ENCODE data around the gene BBX.

Gene BBX

DNA sequence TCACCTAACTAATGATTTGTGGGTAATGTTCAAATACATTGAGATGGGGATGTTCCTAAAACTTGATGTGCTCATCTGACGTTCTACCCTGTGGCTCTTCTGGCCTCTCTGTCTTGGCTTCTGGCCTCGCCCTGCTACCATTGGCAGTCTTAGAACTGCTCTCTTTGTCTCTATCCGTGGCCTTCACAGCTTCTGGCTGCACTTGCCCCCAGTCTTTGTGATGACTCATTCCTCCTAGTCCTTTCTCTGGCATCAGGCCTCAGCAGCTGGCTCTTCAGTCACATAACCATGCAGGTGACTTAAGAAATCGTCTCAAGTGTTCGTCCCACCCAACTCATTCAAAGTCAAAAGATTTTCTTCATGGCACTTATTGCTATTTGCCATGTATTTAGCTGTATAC lies 188.1 kb downstream of the BBX start:
- TF ChIP-seq, protein P1, sequence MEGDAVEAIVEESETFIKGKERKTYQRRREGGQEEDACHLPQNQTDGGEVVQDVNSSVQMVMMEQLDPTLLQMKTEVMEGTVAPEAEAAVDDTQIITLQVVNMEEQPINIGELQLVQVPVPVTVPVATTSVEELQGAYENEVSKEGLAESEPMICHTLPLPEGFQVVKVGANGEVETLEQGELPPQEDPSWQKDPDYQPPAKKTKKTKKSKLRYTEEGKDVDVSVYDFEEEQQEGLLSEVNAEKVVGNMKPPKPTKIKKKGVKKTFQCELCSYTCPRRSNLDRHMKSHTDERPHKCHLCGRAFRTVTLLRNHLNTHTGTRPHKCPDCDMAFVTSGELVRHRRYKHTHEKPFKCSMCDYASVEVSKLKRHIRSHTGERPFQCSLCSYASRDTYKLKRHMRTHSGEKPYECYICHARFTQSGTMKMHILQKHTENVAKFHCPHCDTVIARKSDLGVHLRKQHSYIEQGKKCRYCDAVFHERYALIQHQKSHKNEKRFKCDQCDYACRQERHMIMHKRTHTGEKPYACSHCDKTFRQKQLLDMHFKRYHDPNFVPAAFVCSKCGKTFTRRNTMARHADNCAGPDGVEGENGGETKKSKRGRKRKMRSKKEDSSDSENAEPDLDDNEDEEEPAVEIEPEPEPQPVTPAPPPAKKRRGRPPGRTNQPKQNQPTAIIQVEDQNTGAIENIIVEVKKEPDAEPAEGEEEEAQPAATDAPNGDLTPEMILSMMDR (IDR thresholded peaks at IDR 0.05; ENCODE audit: low read depth, low read length), result no peak
- no peak for DNase-seq (ENCODE audit: extremely low read depth, low read depth)

GRCh38 chr3:107716734-107717133 lies 194.0 kb downstream of the BBX start:
- DNase-seq (ENCODE audit: extremely low read depth, low read depth), result no peak
- TF ChIP-seq, protein P1 (IDR thresholded peaks at IDR 0.05; ENCODE audit: low read depth, low read length), result no peak

DNA sequence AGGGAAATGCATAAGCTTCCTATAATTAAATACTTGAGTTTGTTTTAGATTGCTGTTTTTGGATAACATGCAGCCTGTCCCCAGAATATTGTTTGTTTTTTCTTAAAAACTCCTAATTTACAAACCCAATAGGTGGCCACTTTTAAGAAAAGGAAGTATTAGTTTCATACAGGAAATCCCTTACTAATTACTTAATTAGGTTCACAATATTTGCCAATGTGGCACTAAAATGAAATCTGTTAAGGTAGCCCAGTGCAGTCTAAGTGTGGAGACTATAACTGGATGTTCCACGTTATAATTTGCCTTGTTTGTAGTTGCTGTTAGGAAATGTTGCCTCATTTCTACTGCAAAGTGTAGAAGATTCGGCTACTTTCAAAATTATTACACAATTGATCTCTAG lies 195.8 kb downstream of the BBX start:
- DNase-seq (ENCODE audit: extremely low read depth, low read depth), result no peak
- TF ChIP-seq, protein P1 (IDR thresholded peaks at IDR 0.05; ENCODE audit: low read depth, low read length), result no peak

GRCh38 chr3:107727102-107727501 lies 204.3 kb downstream of the BBX start:
- DNase-seq (ENCODE audit: extremely low read depth, low read depth), result no peak
- TF ChIP-seq, protein P1 (IDR thresholded peaks at IDR 0.05; ENCODE audit: low read depth, low read length), result no peak

DNA sequence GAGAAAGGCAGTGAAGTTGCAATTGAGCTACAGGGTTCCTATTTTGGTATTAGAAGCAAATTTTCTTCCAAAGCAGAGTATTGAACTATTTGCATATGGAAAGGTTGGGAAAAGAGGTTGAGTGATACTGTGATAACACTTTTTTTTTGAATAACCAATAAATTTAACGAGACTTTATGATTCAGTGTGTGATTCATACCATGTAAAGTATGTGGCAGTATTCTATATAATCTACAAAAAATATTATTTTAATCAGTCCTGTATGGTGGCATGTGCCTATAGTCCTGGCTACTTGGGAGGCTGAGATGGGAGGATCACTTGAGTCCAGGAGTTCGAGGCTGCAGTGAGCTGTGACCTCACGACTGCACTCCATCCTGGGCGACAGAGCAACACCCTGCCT lies 206.9 kb downstream of the BBX start:
- no peak for DNase-seq (ENCODE audit: extremely low read depth, low read depth)
- TF ChIP-seq, protein P1 (IDR thresholded peaks at IDR 0.05; ENCODE audit: low read depth, low read length), result no peak

DNA sequence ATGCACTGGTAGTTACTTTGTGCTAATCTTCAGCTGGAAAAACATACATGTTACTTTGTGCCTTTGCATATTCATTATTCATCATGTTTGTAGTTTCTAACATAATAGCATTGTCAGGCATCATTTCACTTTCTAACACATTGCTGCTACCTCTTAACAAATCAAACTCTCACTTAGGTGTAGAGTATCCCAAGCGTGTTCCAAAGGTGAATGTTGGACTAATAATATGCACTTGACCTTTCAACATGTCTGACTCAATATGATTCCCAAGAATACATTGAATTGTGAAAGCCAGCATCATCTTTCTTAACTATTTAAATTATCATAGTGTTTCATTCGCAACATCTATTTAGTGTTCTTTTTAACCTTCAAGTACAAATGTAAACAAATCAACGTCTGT lies 211.6 kb downstream of the BBX start:
- TF ChIP-seq, protein P1 (IDR thresholded peaks at IDR 0.05; ENCODE audit: low read depth, low read length), result no peak
- DNase-seq (ENCODE audit: extremely low read depth, low read depth), result no peak

- TF ChIP-seq, protein P1 (IDR thresholded peaks at IDR 0.05; ENCODE audit: low read depth, low read length), result no peak
- no peak for DNase-seq (ENCODE audit: extremely low read depth, low read depth)
Observed at GRCh38 chr3:107737914-107738313, 215.2 kb downstream of the BBX start.
